Thoracic aorta (tissue), 2 donors: ENCODE measurements around the gene PANK1. TPM values are rescaled to one million over a fixed set of nuclear protein-coding genes. Genes with fewer than 3 reads are reported as not detected.

Experiments
- ATAC-seq: fragments of 150-250 bp; one replicate; pipeline ENCODE4 v1.8.0; 2017; ENCODE audit warnings: low read depth; ENCODE audit not compliant: insufficient number of reproducible peaks, low FRiP score
- DNase-seq: peaks from one replicate; pipeline ENCODE4 v3.0.0-alpha.2; 2020; ENCODE audit warnings: low spot score
- H3K27ac ChIP-seq, 2 donors: fragments of 200-600 bp; sonication (generic); 1 replicate in 1 of 2; 2 replicates in 1 of 2; pipeline ENCODE4 v1.5.1; 2016; ENCODE audit warnings: mild to moderate bottlenecking in 2 of 2, moderate library complexity in 2 of 2
- H3K27me3 ChIP-seq: fragments of 200-600 bp; sonication (generic); replicated peaks from 2 replicates; pipeline ENCODE4 v1.6.0; 2016; ENCODE audit warnings: mild to moderate bottlenecking; ENCODE audit not compliant: insufficient read depth
- H3K36me3 ChIP-seq: fragments of 200-600 bp; sonication (generic); one replicate; pipeline ENCODE4 v1.5.1; 2016
- H3K4me1 ChIP-seq, 2 donors: fragments of 200-600 bp; sonication (generic); 1 replicate in 1 of 2; 2 replicates in 1 of 2; pipeline versions ENCODE4 v1.5.1 to v1.6.0; 2016; ENCODE audit warnings: low read depth in 2 of 2, mild to moderate bottlenecking in 1 of 2; ENCODE audit not compliant: control insufficient read depth in 1 of 2
- H3K4me3 ChIP-seq: fragments of 200-600 bp; sonication (generic); 2 replicates; pipeline ENCODE4 v1.5.1; 2016; ENCODE audit warnings: mild to moderate bottlenecking
- H3K9me3 ChIP-seq: fragments of 200-600 bp; sonication (generic); 2 replicates; pipeline ENCODE4 v1.5.1; 2016
- CTCF ChIP-seq: fragments of 200-600 bp; sonication (generic); IDR thresholded peaks from one replicate; pipeline ENCODE4 v1.5.1; 2019; ENCODE audit warnings: antibody characterized with exemption
- total RNA-seq, 2 donors: library from RNA; depleted of rRNA; stranded (reverse); fragments of >200 nt; gene quantifications; one replicate each; pipeline versions ENCODE4 v1.1.0 to v1.2.3, GENCODE V29; 2016

Gene PANK1
- total RNA-seq, 2 donors from 2014 or later: 0.95 to 5.5 TPM

- no peak overlapping the region for H3K27ac ChIP-seq
- H3K36me3 ChIP-seq: no peaks in the 10 kb centered on the region
- ATAC-seq (no peak), DNase-seq (no peak)
- no peak overlapping the region for H3K4me3 ChIP-seq
- no peaks in the 10 kb centered on the region for H3K4me1 ChIP-seq
- TF ChIP-seq CTCF: no peak
- no peaks in the 10 kb centered on the region for H3K9me3 ChIP-seq
- H3K27me3 ChIP-seq: no peaks in the 10 kb centered on the region
Observed at GRCh38 chr10:89580243-89580642, 64.8 kb downstream of the PANK1 start.

- no peak for TF ChIP-seq CTCF
- H3K27ac ChIP-seq: no peak overlapping the region
- H3K4me1 ChIP-seq: no peaks in the 10 kb centered on the region
- DNase-seq (no peak), ATAC-seq (no peak)
- H3K9me3 ChIP-seq: no peaks in the 10 kb centered on the region
- H3K36me3 ChIP-seq: no peaks in the 10 kb centered on the region
- H3K4me3 ChIP-seq: no peak overlapping the region
- H3K27me3 ChIP-seq: no peaks in the 10 kb centered on the region
Observed at GRCh38 chr10:89576696-89577095, 68.3 kb downstream of the PANK1 start.

GRCh38 chr10:89576022-89576421 lies 69.0 kb downstream of the PANK1 start:
- Histone ChIP-seq H3K27ac (no peak overlapping the region), H3K27me3 (no peaks in the 10 kb centered on the region), H3K9me3 (no peaks in the 10 kb centered on the region), H3K4me1 (no peaks in the 10 kb centered on the region), H3K4me3 (no peak overlapping the region), H3K36me3 (no peaks in the 10 kb centered on the region)
- no peak for ATAC-seq
- no peak for TF ChIP-seq CTCF
- no peak for DNase-seq

- Histone ChIP-seq H3K4me1 (no peaks in the 10 kb centered on the region), H3K4me3 (no peak overlapping the region), H3K9me3 (no peaks in the 10 kb centered on the region), H3K27me3 (no peaks in the 10 kb centered on the region), H3K36me3 (no peaks in the 10 kb centered on the region), H3K27ac (no peak overlapping the region)
- ATAC-seq (no peak), DNase-seq (no peak)
- no peak for TF ChIP-seq CTCF
Observed at GRCh38 chr10:89575031-89575430, 70.0 kb downstream of the PANK1 start.

GRCh38 chr10:89574368-89574767 lies 70.7 kb downstream of the PANK1 start:
- no peak overlapping the region for H3K4me3 ChIP-seq
- no peak for TF ChIP-seq CTCF
- no peaks in the 10 kb centered on the region for H3K27me3 ChIP-seq
- no peak for ATAC-seq
- no peaks in the 10 kb centered on the region for H3K36me3 ChIP-seq
- H3K9me3 ChIP-seq: no peaks in the 10 kb centered on the region
- DNase-seq: no peak
- no peak overlapping the region for H3K27ac ChIP-seq
- H3K4me1 ChIP-seq: no peaks in the 10 kb centered on the region
